Peyer's patch (tissue), 4 donors: Measurements from ENCODE around the gene FAM110D. TPM values are rescaled to one million over a fixed set of nuclear protein-coding genes. Genes with fewer than 3 reads are reported as not detected.
A peak's percentile ranks its signal among the peaks of the same experiment; 100 is the strongest.

Source experiments
- DNase-seq, 3 donors: peaks; one replicate each; pipeline ENCODE4 v3.0.0-alpha.2; 2017 to 2019
- H3K27ac ChIP-seq, 4 donors: fragments of 200-600 bp; sonication (generic); one replicate each; pipeline ENCODE4 v1.5.1; 2016 to 2019
- H3K27me3 ChIP-seq, 2 donors: fragments of 200-600 bp; sonication (generic); one replicate each; pipeline ENCODE4 v1.5.1; 2019
- H3K36me3 ChIP-seq, 3 donors: fragments of 200-600 bp; sonication (generic); one replicate each; pipeline ENCODE4 v1.5.1; 2016 to 2019
- H3K4me1 ChIP-seq, 4 donors: fragments of 200-600 bp; sonication (generic); one replicate each; pipeline ENCODE4 v1.5.1; 2016 to 2019
- H3K4me3 ChIP-seq, 4 donors: fragments of 200-600 bp; sonication (generic); 1 replicate in 3 of 4; 2 replicates in 1 of 4; pipeline ENCODE4 v1.5.1; 2016 to 2019; ENCODE audit warnings: mild to moderate bottlenecking in 1 of 4
- H3K9me3 ChIP-seq, 4 donors: fragments of 200-600 bp; sonication (generic); one replicate each; pipeline ENCODE4 v1.5.1; 2016 to 2019; ENCODE audit warnings: mild to moderate bottlenecking in 1 of 4
- CTCF ChIP-seq, 6 experiments: fragments of 450-650 bp in 4 of 6; fragments of 200-600 bp in 2 of 6; sonication (generic) in 1 of 6; IDR thresholded peaks; one replicate each; pipeline ENCODE4 v1.5.1; 2017 to 2019; ENCODE audit warnings: antibody characterized with exemption in 6 of 6, mild to moderate bottlenecking in 3 of 6, moderate library complexity in 1 of 6
- POLR2A ChIP-seq, 2 donors: fragments of 450-650 bp; IDR thresholded peaks; one replicate each; pipeline ENCODE4 v1.5.1; 2017; ENCODE audit warnings: antibody characterized with exemption in 2 of 2, mild to moderate bottlenecking in 2 of 2, moderate library complexity in 2 of 2
- total RNA-seq, 4 donors: library from RNA; depleted of rRNA; stranded (reverse); fragments of >200 nt; gene quantifications; one replicate each; pipeline ENCODE4 v1.1.0, GENCODE V29; 2016

FAM110D gene
- total RNA-seq, 4 donors from 2014 or later: 1.3 to 6.6 (median 1.3) TPM; not detected in 1

GRCh38 chr1:26112407-26112775, 46.5 kb upstream of the FAM110D start:
- Histone ChIP-seq H3K4me1 (peaks cover 0 to 21% (median 0%) of the 10 kb centered on the region in 4 donors), H3K27ac (peak overlapping the region; percentile 96 to 99 (median 97)), H3K4me3 (peak overlapping the region; percentile 55 to 99 (median 92)), H3K27me3 (no peaks in the 10 kb centered on the region), H3K9me3 (no peaks in the 10 kb centered on the region), H3K36me3 (peaks cover 0 to 22% (median 0%) of the 10 kb centered on the region in 3 donors)
- TF ChIP-seq POLR2A (IDR thresholded peaks at IDR 0.05) (no peak), CTCF (IDR thresholded peaks at IDR 0.05) (no peak)
- peak in 1 of 3 donors; percentile 30 for DNase-seq

GRCh38 chr1:26114165-26114927, 44.5 kb upstream of the FAM110D start:
- no peaks in the 10 kb centered on the region for H3K9me3 ChIP-seq
- TF ChIP-seq CTCF (IDR thresholded peaks at IDR 0.05) (no peak), POLR2A (IDR thresholded peaks at IDR 0.05) (no peak)
- H3K36me3 ChIP-seq: peaks cover 0 to 41% (median 0%) of the 10 kb centered on the region in 3 donors
- no peaks in the 10 kb centered on the region for H3K27me3 ChIP-seq
- no peak for DNase-seq
- no peak overlapping the region for H3K27ac ChIP-seq
- peak overlapping the region in 1 of 4 donors; percentile 86 for H3K4me3 ChIP-seq
- H3K4me1 ChIP-seq: peaks cover 0 to 21% (median 0%) of the 10 kb centered on the region in 4 donors

- H3K4me3 ChIP-seq: no peak overlapping the region
- TF ChIP-seq CTCF (IDR thresholded peaks at IDR 0.05): no peak
- TF ChIP-seq POLR2A (IDR thresholded peaks at IDR 0.05): no peak
- no peaks in the 10 kb centered on the region for H3K27me3 ChIP-seq
- H3K27ac ChIP-seq: no peak overlapping the region
- no peaks in the 10 kb centered on the region for H3K9me3 ChIP-seq
- peaks cover 0 to 41% (median 0%) of the 10 kb centered on the region in 3 donors for H3K36me3 ChIP-seq
- no peak for DNase-seq
- H3K4me1 ChIP-seq: peaks cover 0 to 5% (median 1%) of the 10 kb centered on the region in 4 donors
Measured at GRCh38 chr1:26119892-26120608, 38.8 kb upstream of the FAM110D start.

- peaks cover 0 to 11% (median 4%) of the 10 kb centered on the region in 4 donors for H3K4me1 ChIP-seq
Measured at GRCh38 chr1:26121854-26122773, 36.8 kb upstream of the FAM110D start.

More at GRCh38 chr1:26121854-26122773, 36.8 kb upstream of the FAM110D start:
- Histone ChIP-seq H3K9me3 (no peaks in the 10 kb centered on the region), H3K27ac (no peak overlapping the region), H3K27me3 (no peaks in the 10 kb centered on the region), H3K4me3 (no peak overlapping the region), H3K36me3 (peaks cover 0 to 26% (median 0%) of the 10 kb centered on the region in 3 donors)
- TF ChIP-seq POLR2A (IDR thresholded peaks at IDR 0.05): no peak
- no peak for TF ChIP-seq CTCF (IDR thresholded peaks at IDR 0.05)
- DNase-seq: no peak
